Keratinocyte (primary cell): ENCODE data around the gene SLC23A1.

Source experiments
- CTCF ChIP-seq, 3 experiments: IDR thresholded peaks in 1 of 3; conservative IDR thresholded peaks in 1 of 3; optimal IDR thresholded peaks in 1 of 3; 2 replicates in 2 of 3; 3 replicates in 1 of 3; pipeline versions ENCODE3 to v1.5.1; 2011; ENCODE audit warnings: low read length in 3 of 3, mild to moderate bottlenecking in 3 of 3, moderate library complexity in 2 of 3, control low read depth in 1 of 3, inconsistent platforms in 1 of 3; ENCODE audit not compliant: insufficient read depth in 2 of 3; ENCODE audit errors: extremely low read depth in 1 of 3
- EZH2 ChIP-seq: IDR thresholded peaks from one replicate; pipeline ENCODE4 v1.6.1; 2012; ENCODE audit warnings: inconsistent platforms, mild to moderate bottlenecking, low read length, moderate library complexity

GRCh38 chr5:139399501-139400121, 16.5 kb upstream of the SLC23A1 start:
- TF ChIP-seq CTCF (optimal IDR thresholded peaks at IDR 0.05 in 1 of 3, IDR thresholded peaks at IDR 0.05 in 1 of 3, conservative IDR thresholded peaks at IDR 0.05 in 1 of 3; ENCODE audit: extremely low read depth in 1 of 3, insufficient read depth in 2 of 3, low read length in 3 of 3): no peak
- TF ChIP-seq EZH2: no peak
